NCI-H2081 treated with DMSO at 0.1 percent for 48 hours (cell line): ENCODE measurements around the gene MSANTD2.

Experiments
- DNase-seq: peaks from one replicate; lab custom pipeline; 2025; lab: John Stamatoyannopoulos, UW

The MSANTD2 gene

GRCh38 chr11:124737638-124738305, 62.4 kb downstream of the MSANTD2 start:
- no peak for DNase-seq

- no peak for DNase-seq
Observed at GRCh38 chr11:124736736-124737135, 63.5 kb downstream of the MSANTD2 start.

GRCh38 chr11:124732230-124732629, 68.0 kb downstream of the MSANTD2 start:
- DNase-seq = no peak

GRCh38 chr11:124729571-124729970, 70.6 kb downstream of the MSANTD2 start:
- no peak for DNase-seq

GRCh38 chr11:124728134-124728533, 72.1 kb downstream of the MSANTD2 start:
- no peak for DNase-seq

GRCh38 chr11:124727474-124727873, 72.7 kb downstream of the MSANTD2 start:
- no peak for DNase-seq

GRCh38 chr11:124725719-124726105, 74.5 kb downstream of the MSANTD2 start:
- no peak for DNase-seq

- DNase-seq = no peak
Observed at GRCh38 chr11:124724979-124725718, 75.1 kb downstream of the MSANTD2 start.

GRCh38 chr11:124722176-124722575, 78.0 kb downstream of the MSANTD2 start:
- DNase-seq = no peak

- no peak for DNase-seq
Observed at GRCh38 chr11:124719534-124719933, 80.7 kb downstream of the MSANTD2 start.

- no peak for DNase-seq
Observed at GRCh38 chr11:124718801-124719200, 81.4 kb downstream of the MSANTD2 start.

- no peak for DNase-seq
Observed at GRCh38 chr11:124717786-124718651, 82.2 kb downstream of the MSANTD2 start.

- no peak for DNase-seq
Observed at GRCh38 chr11:124717421-124717785, 82.8 kb downstream of the MSANTD2 start.

GRCh38 chr11:124716591-124716990, 83.6 kb downstream of the MSANTD2 start:
- no peak for DNase-seq
